ENCODE data around the gene HMX3.

HMX3 gene

GRCh38 chr10:123097039-123097438 lies 38.7 kb upstream of the HMX3 start:
- TF ChIP-seq, protein P1, sequence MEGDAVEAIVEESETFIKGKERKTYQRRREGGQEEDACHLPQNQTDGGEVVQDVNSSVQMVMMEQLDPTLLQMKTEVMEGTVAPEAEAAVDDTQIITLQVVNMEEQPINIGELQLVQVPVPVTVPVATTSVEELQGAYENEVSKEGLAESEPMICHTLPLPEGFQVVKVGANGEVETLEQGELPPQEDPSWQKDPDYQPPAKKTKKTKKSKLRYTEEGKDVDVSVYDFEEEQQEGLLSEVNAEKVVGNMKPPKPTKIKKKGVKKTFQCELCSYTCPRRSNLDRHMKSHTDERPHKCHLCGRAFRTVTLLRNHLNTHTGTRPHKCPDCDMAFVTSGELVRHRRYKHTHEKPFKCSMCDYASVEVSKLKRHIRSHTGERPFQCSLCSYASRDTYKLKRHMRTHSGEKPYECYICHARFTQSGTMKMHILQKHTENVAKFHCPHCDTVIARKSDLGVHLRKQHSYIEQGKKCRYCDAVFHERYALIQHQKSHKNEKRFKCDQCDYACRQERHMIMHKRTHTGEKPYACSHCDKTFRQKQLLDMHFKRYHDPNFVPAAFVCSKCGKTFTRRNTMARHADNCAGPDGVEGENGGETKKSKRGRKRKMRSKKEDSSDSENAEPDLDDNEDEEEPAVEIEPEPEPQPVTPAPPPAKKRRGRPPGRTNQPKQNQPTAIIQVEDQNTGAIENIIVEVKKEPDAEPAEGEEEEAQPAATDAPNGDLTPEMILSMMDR (IDR thresholded peaks at IDR 0.05) = no peak

DNA sequence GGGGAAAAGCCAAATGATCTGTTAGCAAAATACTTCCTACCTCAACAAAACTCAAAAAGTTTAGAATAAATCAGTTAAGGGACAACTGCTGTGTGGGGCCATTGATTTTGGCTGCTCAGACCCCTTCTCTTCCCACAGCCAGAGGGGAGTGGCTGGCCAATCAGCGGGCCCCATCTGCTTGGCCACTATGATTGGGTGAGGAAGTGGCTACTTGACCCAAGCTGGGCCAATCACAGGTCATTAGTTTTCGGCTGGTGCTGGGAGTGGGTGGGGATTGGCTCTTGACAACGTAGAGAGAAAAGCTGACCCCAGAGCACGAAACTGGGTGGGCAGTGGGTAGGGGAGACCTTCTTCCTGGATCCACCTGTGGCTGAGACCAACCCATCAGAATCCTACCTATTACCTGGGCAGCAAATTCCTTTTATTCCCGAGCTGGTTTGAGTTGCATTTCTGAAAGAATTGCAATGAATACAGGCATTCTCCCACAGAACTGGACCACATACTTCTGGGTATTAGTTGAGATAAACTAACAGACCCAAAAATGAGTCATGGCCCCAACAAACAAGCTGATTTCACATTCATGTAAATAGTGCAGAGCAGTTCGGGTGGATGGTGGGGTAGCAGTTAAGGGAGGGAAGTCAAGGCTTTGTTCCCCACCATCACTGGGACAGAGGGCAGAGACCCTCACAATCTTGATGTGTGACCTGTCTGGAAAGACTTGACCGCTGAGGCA lies 35.6 kb upstream of the HMX3 start:
- TF ChIP-seq, protein P1 (IDR thresholded peaks at IDR 0.05) = no peak

- TF ChIP-seq, protein P1 (IDR thresholded peaks at IDR 0.05) = no peak
Observed at GRCh38 chr10:123101872-123102271, 33.9 kb upstream of the HMX3 start.

- TF ChIP-seq, protein P1 (IDR thresholded peaks at IDR 0.05) = no peak
Observed at GRCh38 chr10:123102673-123103072, 33.1 kb upstream of the HMX3 start.

DNA sequence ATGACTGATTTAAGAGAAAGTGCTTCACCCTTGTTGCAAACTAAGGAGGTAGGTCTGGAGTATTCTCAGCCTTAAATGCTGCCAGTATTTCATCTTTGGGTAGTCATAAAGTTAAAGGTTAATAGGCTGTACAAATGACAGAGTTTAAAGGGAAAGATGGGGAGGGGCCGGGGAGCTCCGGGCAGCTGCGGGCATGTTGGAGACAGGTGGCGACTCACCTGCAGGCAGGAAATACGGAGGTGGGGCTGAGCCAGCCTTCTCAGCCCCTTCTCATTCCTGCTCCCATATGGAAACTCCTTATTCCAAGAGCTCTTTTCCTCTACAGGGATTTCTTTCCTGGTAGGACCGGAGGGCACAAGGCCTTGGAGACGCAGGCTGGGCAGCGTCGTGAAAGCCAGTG lies 31.8 kb upstream of the HMX3 start:
- TF ChIP-seq, protein P1 (IDR thresholded peaks at IDR 0.05) = no peak

- TF ChIP-seq, protein P1 (IDR thresholded peaks at IDR 0.05) = no peak
Observed at GRCh38 chr10:123109466-123109865, 26.3 kb upstream of the HMX3 start.

GRCh38 chr10:123117644-123118417 lies 17.9 kb upstream of the HMX3 start:
- TF ChIP-seq, protein P1 (IDR thresholded peaks at IDR 0.05) = no peak
